Astrocyte (in vitro differentiated cells and primary cell): ENCODE measurements around the gene RABGAP1L. TPM values are rescaled to one million over a fixed set of nuclear protein-coding genes. Genes with fewer than 3 reads are reported as not detected.

Source experiments
- DNase-seq: peaks from one replicate; pipeline ENCODE4 v3.0.0-alpha.2; 2010; ENCODE audit warnings: low read depth
- FAIRE-seq: peaks from 2 replicates; lab custom pipeline; 2011; peaks lifted over from hg19 to GRCh38; lab: Jason Lieb, UNC
- H2AFZ ChIP-seq: 2 replicates; pipeline ENCODE4 v1.6.0; 2012; ENCODE audit warnings: low read depth, low read length, inconsistent platforms
- H3K27ac ChIP-seq: 2 replicates; pipeline ENCODE4 v1.5.1; 2011; ENCODE audit warnings: low read depth, low read length, inconsistent platforms
- H3K27me3 ChIP-seq: 2 replicates; pipeline ENCODE4 v1.6.0; 2011; ENCODE audit warnings: low read length, inconsistent platforms; ENCODE audit not compliant: insufficient read depth
- H3K36me3 ChIP-seq: 2 replicates; pipeline ENCODE4 v1.5.1; 2011; ENCODE audit warnings: low read length, inconsistent platforms; ENCODE audit not compliant: insufficient read depth
- H3K4me1 ChIP-seq: 2 replicates; pipeline ENCODE4 v1.5.1; 2011; ENCODE audit warnings: low read length, inconsistent platforms; ENCODE audit not compliant: insufficient read depth
- H3K4me2 ChIP-seq: 2 replicates; pipeline ENCODE4 v1.6.0; 2012; ENCODE audit warnings: low read length, inconsistent platforms
- H3K4me3 ChIP-seq: 2 replicates; pipeline ENCODE4 v1.5.1; 2011; ENCODE audit warnings: low read depth, mild to moderate bottlenecking, low read length, inconsistent platforms; ENCODE audit not compliant: insufficient read depth
- H3K79me2 ChIP-seq: 2 replicates; pipeline ENCODE4 v1.6.0; 2012; ENCODE audit warnings: mild to moderate bottlenecking, low read length, inconsistent platforms; ENCODE audit not compliant: insufficient read depth
- H3K9ac ChIP-seq: 2 replicates; pipeline ENCODE4 v1.6.0; 2012; ENCODE audit warnings: mild to moderate bottlenecking, low read length, inconsistent platforms
- H3K9me3 ChIP-seq: 2 replicates; pipeline ENCODE4 v1.5.1; 2012; ENCODE audit warnings: low read depth, mild to moderate bottlenecking, low read length, inconsistent platforms; ENCODE audit not compliant: insufficient read depth
- H4K20me1 ChIP-seq: 2 replicates; pipeline ENCODE4 v1.6.0; 2012; ENCODE audit warnings: low read length, inconsistent platforms; ENCODE audit not compliant: insufficient read depth
- H3K27ac Mint-ChIP-seq: one replicate; pipeline ENCODE4 v1.8.0; 2021; ENCODE audit warnings: mild to moderate bottlenecking, mixed read lengths; ENCODE audit not compliant: unreplicated experiment
- H3K27me3 Mint-ChIP-seq: one replicate; pipeline ENCODE4 v1.8.0; 2021; ENCODE audit warnings: low read depth, mixed read lengths; ENCODE audit not compliant: unreplicated experiment
- H3K36me3 Mint-ChIP-seq: one replicate; pipeline ENCODE4 v1.8.0; 2021; ENCODE audit warnings: low read depth, mixed read lengths; ENCODE audit not compliant: unreplicated experiment
- H3K4me1 Mint-ChIP-seq: one replicate; pipeline ENCODE4 v1.8.0; 2021; ENCODE audit warnings: low read depth, mixed read lengths; ENCODE audit not compliant: unreplicated experiment
- H3K4me3 Mint-ChIP-seq: one replicate; pipeline ENCODE4 v1.8.0; 2021; ENCODE audit warnings: mild to moderate bottlenecking, moderate library complexity, mixed read lengths; ENCODE audit not compliant: unreplicated experiment
- H3K9me3 Mint-ChIP-seq: one replicate; pipeline ENCODE4 v1.8.0; 2021; ENCODE audit warnings: mild to moderate bottlenecking, mixed read lengths; ENCODE audit not compliant: unreplicated experiment
- CTCF ChIP-seq: IDR thresholded peaks from 2 replicates; pipeline ENCODE4 v1.5.1; 2011; ENCODE audit warnings: low read depth, mild to moderate bottlenecking, inconsistent platforms, low read length, moderate library complexity; ENCODE audit not compliant: insufficient read depth
- EZH2 ChIP-seq: IDR thresholded peaks from 2 replicates; pipeline ENCODE4 v1.6.1; 2012; ENCODE audit warnings: mild to moderate bottlenecking, low read length, inconsistent platforms; ENCODE audit not compliant: insufficient read depth
- total RNA-seq: library from RNA; stranded (reverse); gene quantifications from 2 replicates; pipeline ENCODE4 v1.2.1, GENCODE V29; 2021

The RABGAP1L gene
- total RNA-seq, 1 donor from 2014 or later: 40.2 TPM

- Histone ChIP-seq H3K79me2 (no peaks in the 10 kb centered on the region), H3K4me2 (no peak overlapping the region), H3K27ac (no peak overlapping the region), H3K27me3 (no peaks in the 10 kb centered on the region), H3K4me1 (no peaks in the 10 kb centered on the region), H3K4me3 (no peak overlapping the region), H3K9ac (no peak overlapping the region), H3K36me3 (no peaks in the 10 kb centered on the region), H4K20me1 (no peaks in the 10 kb centered on the region), H2AFZ (no peak overlapping the region), H3K9me3 (no peaks in the 10 kb centered on the region)
- no peak overlapping the region for H3K27ac Mint-ChIP-seq
- no peak for TF ChIP-seq CTCF
- no peak for TF ChIP-seq EZH2
- H3K27me3 Mint-ChIP-seq: no peaks in the 10 kb centered on the region
- DNase-seq (no peak), FAIRE-seq (no peak)
- H3K36me3 Mint-ChIP-seq: no peaks in the 10 kb centered on the region
- no peaks in the 10 kb centered on the region for H3K9me3 Mint-ChIP-seq
- no peak overlapping the region for H3K4me3 Mint-ChIP-seq
- H3K4me1 Mint-ChIP-seq: no peaks in the 10 kb centered on the region
Measured at GRCh38 chr1:174761901-174762585, 602.7 kb downstream of the RABGAP1L start.

- no peaks in the 10 kb centered on the region for H3K9me3 Mint-ChIP-seq
- H3K27me3 ChIP-seq: no peaks in the 10 kb centered on the region
- no peak overlapping the region for H3K4me3 Mint-ChIP-seq
- DNase-seq: no peak
- no peaks in the 10 kb centered on the region for H3K79me2 ChIP-seq
- H3K4me3 ChIP-seq: no peak overlapping the region
- no peak overlapping the region for H3K27ac Mint-ChIP-seq
- H3K4me2 ChIP-seq: no peak overlapping the region
- H3K4me1 Mint-ChIP-seq: peaks cover 2% of the 10 kb centered on the region
- no peaks in the 10 kb centered on the region for H3K36me3 ChIP-seq
- H3K4me1 ChIP-seq: no peaks in the 10 kb centered on the region
- no peaks in the 10 kb centered on the region for H3K36me3 Mint-ChIP-seq
- H3K27ac ChIP-seq: no peak overlapping the region
- no peak for TF ChIP-seq EZH2
- no peaks in the 10 kb centered on the region for H3K27me3 Mint-ChIP-seq
- H3K9me3 ChIP-seq: no peaks in the 10 kb centered on the region
- H4K20me1 ChIP-seq: no peaks in the 10 kb centered on the region
- H2AFZ ChIP-seq: no peak overlapping the region
- no peak for FAIRE-seq
- H3K9ac ChIP-seq: no peak overlapping the region
Measured at GRCh38 chr1:174764191-174764590, 604.9 kb downstream of the RABGAP1L start.

GRCh38 chr1:174766727-174767126 is 607.4 kb downstream of the RABGAP1L start:
- no peaks in the 10 kb centered on the region for H3K9me3 ChIP-seq
- H4K20me1 ChIP-seq: no peaks in the 10 kb centered on the region
- H3K4me3 Mint-ChIP-seq: no peak overlapping the region
- no peaks in the 10 kb centered on the region for H3K36me3 Mint-ChIP-seq
- no peak overlapping the region for H3K27ac ChIP-seq
- peaks cover 2% of the 10 kb centered on the region for H3K4me1 Mint-ChIP-seq
- H3K27me3 Mint-ChIP-seq: no peaks in the 10 kb centered on the region
- no peak overlapping the region for H2AFZ ChIP-seq
- TF ChIP-seq CTCF (no peak), EZH2 (no peak)
- no peaks in the 10 kb centered on the region for H3K79me2 ChIP-seq
- no peaks in the 10 kb centered on the region for H3K27me3 ChIP-seq
- H3K36me3 ChIP-seq: no peaks in the 10 kb centered on the region
- no peak overlapping the region for H3K4me3 ChIP-seq
- no peak for FAIRE-seq
- no peak overlapping the region for H3K9ac ChIP-seq
- no peaks in the 10 kb centered on the region for H3K4me1 ChIP-seq
- H3K27ac Mint-ChIP-seq: no peak overlapping the region
- DNase-seq: no peak
- H3K9me3 Mint-ChIP-seq: no peaks in the 10 kb centered on the region
- no peak overlapping the region for H3K4me2 ChIP-seq
